ENCODE measurements around the gene EIF2S3B. TPM values are rescaled to one million over a fixed set of nuclear protein-coding genes. Genes with fewer than 3 reads are reported as not detected.
"Not testable (repeated sequence)": the region's sequence is repeated elsewhere in the genome, so short reads cannot be mapped to it uniquely, and the experiment has no call there.

The EIF2S3B gene
- under 1 TPM; 0.26 to 0.79 (median 0.66) TPM for polyA plus RNA-seq (ENCODE audit: low read depth in 6 of 6)

GRCh38 chr12:10505620-10506019 lies at the start of gene EIF2S3B:
EIF2S3B (plus strand) TSS chr12:10505890; CDS start chr12:10505903, 13 bp downstream.
- H3K27me3 Mint-ChIP-seq, result peaks cover 10 to 34% (median 10%) of the 10 kb centered on the region in 3 donors
- H3K27ac Mint-ChIP-seq, result no peak within 1 kb of the TSS
- ATAC-seq (ENCODE audit: low read depth in 2 of 2) (no peak), DNase-seq (no peak)
- peaks cover 0 to 1% (median 0%) of the 10 kb centered on the region in 7 donors for H3K9me3 Mint-ChIP-seq
- no peak within 1 kb of the TSS for H3K4me3 Mint-ChIP-seq
- H3K36me3 Mint-ChIP-seq, result no peaks in the 10 kb centered on the region
- H3K4me1 Mint-ChIP-seq, result no peaks in the 10 kb centered on the region

GRCh38 chr12:10456856-10457255 lies 48.8 kb upstream of the EIF2S3B start:
- Mint-ChIP-seq H3K4me3 (no peak overlapping the region), H3K4me1 (no peaks in the 10 kb centered on the region), H3K9me3 (peaks cover 5 to 46% (median 35%) of the 10 kb centered on the region in 7 donors), H3K27ac (no peak overlapping the region), H3K36me3 (peaks cover 4 to 7% of the 10 kb centered on the region in 2 donors), H3K27me3 (peaks cover 0 to 4% (median 0%) of the 10 kb centered on the region in 3 donors)
- no peak for DNase-seq
- ATAC-seq (ENCODE audit: low read depth in 2 of 2), result no peak

- Mint-ChIP-seq H3K36me3 (peaks cover 4 to 7% of the 10 kb centered on the region in 2 donors), H3K27ac (no peak overlapping the region), H3K9me3 (peaks cover 5 to 55% (median 35%) of the 10 kb centered on the region in 7 donors), H3K4me1 (no peaks in the 10 kb centered on the region), H3K27me3 (peaks cover 0 to 11% (median under 1%) of the 10 kb centered on the region in 3 donors), H3K4me3 (no peak overlapping the region)
- no peak for DNase-seq
- ATAC-seq (ENCODE audit: low read depth in 2 of 2), result no peak
Observed at GRCh38 chr12:10457760-10458159, 47.9 kb upstream of the EIF2S3B start.

GRCh38 chr12:10466311-10466710 lies 39.4 kb upstream of the EIF2S3B start:
- H3K9me3 Mint-ChIP-seq, result peaks cover 0 to 21% (median 6%) of the 10 kb centered on the region in 7 donors
- H3K27ac Mint-ChIP-seq, result no peak overlapping the region
- DNase-seq (no peak), ATAC-seq (ENCODE audit: low read depth in 2 of 2) (no peak)
- H3K27me3 Mint-ChIP-seq, result peaks cover 19 to 67% (median 34%) of the 10 kb centered on the region in 3 donors
- peaks cover 0 to 7% of the 10 kb centered on the region in 2 donors for H3K36me3 Mint-ChIP-seq
- no peak overlapping the region for H3K4me3 Mint-ChIP-seq
- H3K4me1 Mint-ChIP-seq, result peaks cover 0 to 5% (median 3%) of the 10 kb centered on the region in 3 donors

GRCh38 chr12:10469701-10470100 lies 36.0 kb upstream of the EIF2S3B start:
- Mint-ChIP-seq H3K27me3 (peaks cover 12 to 38% (median 28%) of the 10 kb centered on the region in 3 donors), H3K4me3 (no peak overlapping the region), H3K36me3 (peaks cover 0 to 7% of the 10 kb centered on the region in 2 donors), H3K9me3 (peaks cover 0 to 15% (median 6%) of the 10 kb centered on the region in 7 donors), H3K27ac (no peak overlapping the region), H3K4me1 (peaks cover 0 to 5% (median 3%) of the 10 kb centered on the region in 3 donors)
- DNase-seq (no peak), ATAC-seq (ENCODE audit: low read depth in 2 of 2) (peak in 1 of 2 donors; percentile 23)

GRCh38 chr12:10472808-10473207 lies 32.9 kb upstream of the EIF2S3B start:
- H3K9me3 Mint-ChIP-seq, result peaks cover 0 to 18% (median 6%) of the 10 kb centered on the region in 7 donors
- H3K4me3 Mint-ChIP-seq; H3K27ac Mint-ChIP-seq; H3K4me1 Mint-ChIP-seq; ATAC-seq (ENCODE audit: low read depth in 2 of 2); DNase-seq; H3K36me3 Mint-ChIP-seq: not testable (repeated sequence)
- H3K27me3 Mint-ChIP-seq, result peaks cover 5 to 26% (median 10%) of the 10 kb centered on the region in 3 donors

- H3K4me1 Mint-ChIP-seq, result peaks cover 0 to 15% (median 6%) of the 10 kb centered on the region in 3 donors
- H3K4me3 Mint-ChIP-seq, result peak overlapping the region in 3 of 8 donors; percentile 5 to 30 (median 10)
- peaks cover 0 to 17% (median 15%) of the 10 kb centered on the region in 3 donors for H3K27me3 Mint-ChIP-seq
- not testable (repeated sequence) for ATAC-seq (ENCODE audit: low read depth in 2 of 2); H3K27ac Mint-ChIP-seq; H3K36me3 Mint-ChIP-seq; DNase-seq
- H3K9me3 Mint-ChIP-seq, result peaks cover 0 to 13% (median 10%) of the 10 kb centered on the region in 7 donors
Observed at GRCh38 chr12:10481901-10482300, 23.8 kb upstream of the EIF2S3B start.

- not testable (repeated sequence) for ATAC-seq (ENCODE audit: low read depth in 2 of 2); DNase-seq; H3K4me3 Mint-ChIP-seq; H3K36me3 Mint-ChIP-seq; H3K4me1 Mint-ChIP-seq; H3K27me3 Mint-ChIP-seq
- Mint-ChIP-seq H3K9me3 (peaks cover 0 to 14% (median 7%) of the 10 kb centered on the region in 7 donors), H3K27ac (peak overlapping the region in 2 of 6 donors; percentile 25 to 64)
Observed at GRCh38 chr12:10487328-10487727, 18.4 kb upstream of the EIF2S3B start.

- no peaks in the 10 kb centered on the region for H3K4me1 Mint-ChIP-seq
- ATAC-seq (ENCODE audit: low read depth in 2 of 2) (no peak), DNase-seq (no peak)
- H3K9me3 Mint-ChIP-seq, result peaks cover 0 to 6% (median 2%) of the 10 kb centered on the region in 7 donors
- no peak overlapping the region for H3K4me3 Mint-ChIP-seq
- no peak overlapping the region for H3K27ac Mint-ChIP-seq
- H3K36me3 Mint-ChIP-seq, result no peaks in the 10 kb centered on the region
- H3K27me3 Mint-ChIP-seq, result peaks cover 7 to 20% (median 16%) of the 10 kb centered on the region in 3 donors
Observed at GRCh38 chr12:10491766-10492165, 13.9 kb upstream of the EIF2S3B start.

GRCh38 chr12:10497602-10498001 lies 8.1 kb upstream of the EIF2S3B start:
- H3K4me1 Mint-ChIP-seq, result no peaks in the 10 kb centered on the region
- no peak overlapping the region for H3K4me3 Mint-ChIP-seq
- H3K27ac Mint-ChIP-seq, result no peak overlapping the region
- ATAC-seq (ENCODE audit: low read depth in 2 of 2), result no peak
- H3K9me3 Mint-ChIP-seq, result no peaks in the 10 kb centered on the region
- DNase-seq, result no peak
- H3K36me3 Mint-ChIP-seq, result no peaks in the 10 kb centered on the region
- H3K27me3 Mint-ChIP-seq, result peaks cover 14 to 36% (median 16%) of the 10 kb centered on the region in 3 donors

GRCh38 chr12:10498042-10498441 lies 7.6 kb upstream of the EIF2S3B start:
- ATAC-seq (ENCODE audit: low read depth in 2 of 2) (no peak), DNase-seq (no peak)
- H3K36me3 Mint-ChIP-seq, result no peaks in the 10 kb centered on the region
- no peak overlapping the region for H3K27ac Mint-ChIP-seq
- peaks cover 0 to 1% (median 0%) of the 10 kb centered on the region in 7 donors for H3K9me3 Mint-ChIP-seq
- no peak overlapping the region for H3K4me3 Mint-ChIP-seq
- no peaks in the 10 kb centered on the region for H3K4me1 Mint-ChIP-seq
- H3K27me3 Mint-ChIP-seq, result peaks cover 14 to 41% (median 16%) of the 10 kb centered on the region in 3 donors

- H3K27ac Mint-ChIP-seq, result no peak overlapping the region
- no peaks in the 10 kb centered on the region for H3K4me1 Mint-ChIP-seq
- H3K36me3 Mint-ChIP-seq, result no peaks in the 10 kb centered on the region
- H3K9me3 Mint-ChIP-seq, result peaks cover 0 to 1% (median 0%) of the 10 kb centered on the region in 7 donors
- H3K4me3 Mint-ChIP-seq, result no peak overlapping the region
- DNase-seq (no peak), ATAC-seq (ENCODE audit: low read depth in 2 of 2) (no peak)
- H3K27me3 Mint-ChIP-seq, result peaks cover 4 to 26% (median 6%) of the 10 kb centered on the region in 3 donors
Observed at GRCh38 chr12:10501030-10501429, 4.7 kb upstream of the EIF2S3B start.

- Mint-ChIP-seq H3K4me1 (no peaks in the 10 kb centered on the region), H3K4me3 (no peak overlapping the region), H3K9me3 (peaks cover 0 to 1% (median 0%) of the 10 kb centered on the region in 7 donors), H3K36me3 (no peaks in the 10 kb centered on the region), H3K27ac (no peak overlapping the region), H3K27me3 (peaks cover 10 to 35% (median 10%) of the 10 kb centered on the region in 3 donors)
- no peak for DNase-seq
- ATAC-seq (ENCODE audit: low read depth in 2 of 2), result no peak
Observed at GRCh38 chr12:10503460-10503859, 2.2 kb upstream of the EIF2S3B start.

- Mint-ChIP-seq H3K27ac (no peak overlapping the region), H3K27me3 (peaks cover 0 to 19% (median 4%) of the 10 kb centered on the region in 3 donors), H3K4me1 (no peaks in the 10 kb centered on the region), H3K36me3 (no peaks in the 10 kb centered on the region), H3K9me3 (no peaks in the 10 kb centered on the region), H3K4me3 (no peak overlapping the region)
- ATAC-seq (ENCODE audit: low read depth in 2 of 2) (no peak), DNase-seq (no peak)
Observed at GRCh38 chr12:10511756-10512355, 6.2 kb downstream of the EIF2S3B start.
